GM12874 (cell line): ENCODE measurements around the gene LCA5.

Experiments
- TF ChIP-seq, protein P1 (sequence below): IDR thresholded peaks from 2 replicates; pipeline ENCODE4 v1.5.1; 2011; ENCODE audit warnings: low read depth, mild to moderate bottlenecking, control low read depth, low read length, moderate library complexity; ENCODE audit not compliant: insufficient read depth

The LCA5 gene

GRCh38 chr6:79568996-79569395 lies 31.8 kb upstream of the LCA5 start:
- TF ChIP-seq, protein P1, sequence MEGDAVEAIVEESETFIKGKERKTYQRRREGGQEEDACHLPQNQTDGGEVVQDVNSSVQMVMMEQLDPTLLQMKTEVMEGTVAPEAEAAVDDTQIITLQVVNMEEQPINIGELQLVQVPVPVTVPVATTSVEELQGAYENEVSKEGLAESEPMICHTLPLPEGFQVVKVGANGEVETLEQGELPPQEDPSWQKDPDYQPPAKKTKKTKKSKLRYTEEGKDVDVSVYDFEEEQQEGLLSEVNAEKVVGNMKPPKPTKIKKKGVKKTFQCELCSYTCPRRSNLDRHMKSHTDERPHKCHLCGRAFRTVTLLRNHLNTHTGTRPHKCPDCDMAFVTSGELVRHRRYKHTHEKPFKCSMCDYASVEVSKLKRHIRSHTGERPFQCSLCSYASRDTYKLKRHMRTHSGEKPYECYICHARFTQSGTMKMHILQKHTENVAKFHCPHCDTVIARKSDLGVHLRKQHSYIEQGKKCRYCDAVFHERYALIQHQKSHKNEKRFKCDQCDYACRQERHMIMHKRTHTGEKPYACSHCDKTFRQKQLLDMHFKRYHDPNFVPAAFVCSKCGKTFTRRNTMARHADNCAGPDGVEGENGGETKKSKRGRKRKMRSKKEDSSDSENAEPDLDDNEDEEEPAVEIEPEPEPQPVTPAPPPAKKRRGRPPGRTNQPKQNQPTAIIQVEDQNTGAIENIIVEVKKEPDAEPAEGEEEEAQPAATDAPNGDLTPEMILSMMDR, result no peak

DNA sequence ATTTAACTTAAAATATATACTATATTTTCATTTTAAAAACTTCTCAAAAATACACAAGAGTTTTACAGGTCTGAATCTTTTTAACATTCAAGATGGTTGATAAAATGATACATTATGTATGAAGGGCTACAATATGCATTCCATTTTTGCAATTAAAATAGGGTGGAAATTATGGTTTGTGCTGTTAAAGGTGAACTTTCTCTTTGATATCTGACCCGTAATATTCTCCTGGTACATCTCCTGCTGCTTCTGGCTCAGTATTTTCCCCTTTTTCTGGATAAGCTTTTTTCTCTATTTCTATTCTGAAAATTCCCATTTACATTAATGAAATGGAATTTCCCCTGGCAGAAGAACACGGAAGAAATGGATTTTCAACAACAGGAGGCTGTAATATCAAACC lies 27.4 kb upstream of the LCA5 start:
- TF ChIP-seq, protein P1, result no peak

- TF ChIP-seq, protein P1, result no peak
These were observed 22.5 kb upstream of the LCA5 start for GRCh38 chr6:79559706-79560105.

DNA sequence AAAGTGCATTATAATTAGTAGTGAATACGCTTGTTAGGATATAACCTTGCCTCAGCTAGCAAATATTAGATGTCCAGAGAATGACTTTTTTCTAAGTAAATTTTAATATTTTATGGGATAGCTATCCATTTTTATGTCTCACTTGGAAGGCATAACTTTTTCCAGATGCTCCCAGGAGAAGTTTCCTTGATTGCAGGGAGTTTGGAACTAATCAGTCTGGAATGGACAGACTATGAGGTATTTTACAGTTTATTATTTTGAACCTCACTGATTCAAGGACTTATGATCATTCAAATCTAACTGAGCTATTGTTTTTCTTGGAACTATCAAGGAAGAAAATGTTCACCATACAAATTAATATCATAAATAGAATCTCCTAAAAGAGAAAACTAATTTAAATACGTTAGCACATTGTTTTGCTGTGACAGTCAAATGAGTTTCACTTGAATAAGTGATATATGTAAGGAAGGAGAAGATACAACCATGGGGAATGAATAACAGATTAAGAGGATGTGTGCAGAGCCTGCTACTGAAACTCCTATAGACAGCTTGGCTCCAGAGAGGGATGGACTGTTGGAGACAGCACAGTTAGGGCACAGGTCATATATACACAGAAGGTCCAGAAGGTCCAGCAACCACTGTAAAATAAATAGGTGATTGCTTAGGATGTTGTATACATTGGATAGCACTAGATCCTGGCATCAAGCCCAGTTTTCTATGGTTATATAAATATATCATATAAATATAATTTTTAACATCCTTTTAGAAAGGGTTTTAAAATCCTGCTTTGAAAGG lies 20.6 kb upstream of the LCA5 start:
- TF ChIP-seq, protein P1, result no peak

DNA sequence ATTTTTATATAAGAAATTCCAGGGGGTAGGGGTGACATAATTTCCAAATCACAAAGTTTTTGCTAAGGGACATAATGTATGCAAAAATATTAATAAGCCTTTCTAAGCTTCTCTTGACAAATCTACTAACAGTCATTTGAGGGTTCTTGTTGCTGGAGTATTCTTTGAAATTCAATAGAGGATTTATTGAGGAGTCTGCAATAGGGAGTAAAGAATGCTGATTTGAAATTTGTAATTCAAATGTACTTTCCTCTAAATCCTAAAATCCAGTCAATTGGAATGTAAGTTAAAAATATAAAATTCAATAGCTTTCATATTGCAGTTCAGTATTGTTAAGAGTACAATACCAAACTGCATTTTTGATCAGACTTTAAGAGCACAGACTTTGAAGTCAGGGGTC lies 17.1 kb upstream of the LCA5 start:
- TF ChIP-seq, protein P1, result no peak

GRCh38 chr6:79551401-79551800 lies 14.2 kb upstream of the LCA5 start:
- TF ChIP-seq, protein P1, result no peak

- TF ChIP-seq, protein P1, result no peak
These were observed 11.1 kb upstream of the LCA5 start for GRCh38 chr6:79548304-79548703.
